GM18951 (cell line): Measurements from ENCODE around the gene SNAP91.
"Not testable (repeated sequence)": the region's sequence is repeated elsewhere in the genome, so short reads cannot be mapped to it uniquely, and the experiment has no call there.

Source experiments
- POLR2A ChIP-seq: IDR thresholded peaks from 4 replicates; pipeline ENCODE4 v1.6.1; 2011; ENCODE audit warnings: mild to moderate bottlenecking; ENCODE audit not compliant: insufficient read length, insufficient read depth; ENCODE audit errors: extremely low read depth
- in situ Hi-C: fragments of 300-500 bp; cut with MboI; formaldehyde crosslinking; loops from one replicate; pipeline ENCODE4 v1.12.0; 2022; ENCODE audit warnings: low sequenced_read_pairs, mixed read lengths, inconsistent platforms; ENCODE audit not compliant: unreplicated experiment

Gene SNAP91

DNA sequence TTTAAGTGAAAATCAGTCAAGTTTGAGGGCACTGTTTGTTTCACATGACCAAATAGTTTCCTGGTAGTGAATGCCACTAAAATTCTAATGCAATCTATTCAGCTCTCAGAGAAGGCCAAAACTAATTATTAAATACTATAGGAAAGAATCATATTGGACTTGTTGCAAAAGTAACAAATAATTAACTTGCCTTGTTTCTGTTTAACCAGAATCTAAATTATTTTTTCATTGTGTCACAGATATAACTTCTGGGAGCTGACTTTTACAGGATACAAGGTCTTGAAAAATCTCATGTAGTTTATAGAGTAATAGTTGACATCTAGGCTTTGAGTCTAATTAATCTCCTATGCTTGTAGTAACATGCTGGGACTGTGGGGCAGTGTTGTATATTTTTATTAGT lies 152.0 kb downstream of the SNAP91 start:
- TF ChIP-seq POLR2A: no peak
- in situ Hi-C loops: no loop called here

DNA sequence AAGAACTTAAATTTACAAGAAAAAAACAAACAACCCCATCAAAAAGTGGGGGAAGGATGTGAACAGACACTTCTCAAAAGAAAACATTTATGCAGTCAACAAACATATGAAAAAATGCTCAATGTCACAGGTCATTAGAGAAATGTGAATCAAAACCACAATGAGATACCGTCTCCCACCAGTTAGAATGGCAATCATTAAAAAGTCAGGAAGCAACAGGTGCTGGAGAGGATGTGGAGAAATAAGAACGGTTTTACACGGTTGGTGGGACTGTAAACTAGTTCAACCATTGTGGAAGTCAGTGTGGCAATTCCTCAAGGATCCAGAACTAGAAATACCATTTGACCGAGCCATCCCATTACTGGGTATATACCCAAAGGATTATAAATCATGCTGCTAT lies 157.2 kb downstream of the SNAP91 start:
- in situ Hi-C loops: not testable (repeated sequence)

DNA sequence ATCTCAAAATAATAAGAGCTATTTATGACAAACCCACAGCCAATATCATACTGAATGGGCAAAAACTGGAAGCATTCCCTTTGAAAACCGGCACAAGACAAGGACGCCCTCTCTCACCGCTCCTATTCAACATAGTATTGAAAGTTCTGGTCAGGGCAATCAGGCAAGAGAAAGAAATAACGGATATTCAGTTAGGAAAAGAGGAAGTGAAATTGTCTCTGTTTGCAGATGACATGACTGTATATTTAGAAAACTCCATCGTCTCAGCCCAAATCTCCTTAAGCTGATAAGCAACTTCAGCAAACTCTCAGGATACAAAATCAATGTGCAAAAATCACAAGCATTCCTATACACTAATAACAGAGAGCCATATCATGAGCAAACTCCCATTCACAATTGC lies 158.4 kb downstream of the SNAP91 start:
- in situ Hi-C loops: not testable (repeated sequence)

DNA sequence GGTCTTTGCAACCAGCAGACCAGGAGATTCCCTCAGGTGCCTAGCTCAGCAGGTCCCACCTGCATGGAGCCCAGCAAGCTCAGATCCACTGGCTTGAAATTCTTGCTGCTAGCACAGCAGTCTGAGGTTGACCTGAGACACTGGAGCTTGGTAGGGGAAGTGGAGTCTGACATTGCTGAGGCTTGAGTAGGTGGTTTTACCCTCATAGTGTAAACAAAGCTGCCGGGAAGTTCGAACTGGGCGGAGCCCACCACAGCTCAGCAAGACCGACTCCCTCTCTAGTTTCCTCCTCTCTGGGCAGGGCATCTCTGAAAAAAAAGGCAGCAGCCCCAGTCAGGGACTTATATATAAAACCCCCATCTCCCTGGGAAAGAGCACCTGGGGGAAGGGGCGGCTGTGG lies 162.3 kb downstream of the SNAP91 start:
- in situ Hi-C loops: no loop called here
- no peak for TF ChIP-seq POLR2A

DNA sequence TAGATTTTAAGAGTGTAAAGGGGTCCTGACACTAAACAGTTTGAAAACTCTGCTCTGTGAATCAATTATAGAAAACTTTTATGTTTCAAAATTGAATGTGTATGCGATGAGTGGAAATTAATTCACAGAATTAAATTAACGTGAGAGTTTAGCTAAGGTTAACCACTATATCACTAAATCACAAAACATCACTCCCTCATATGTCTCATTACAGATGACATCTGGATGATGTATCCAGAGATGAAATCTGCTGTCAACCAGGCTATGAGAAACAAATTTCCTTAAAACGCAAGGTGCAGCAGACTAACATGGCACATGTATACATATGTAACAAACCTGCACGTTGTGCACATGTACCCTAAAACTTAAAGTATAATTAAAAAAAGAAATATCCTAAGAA lies 169.2 kb downstream of the SNAP91 start:
- TF ChIP-seq POLR2A: no peak
- in situ Hi-C loops: no loop called here

DNA sequence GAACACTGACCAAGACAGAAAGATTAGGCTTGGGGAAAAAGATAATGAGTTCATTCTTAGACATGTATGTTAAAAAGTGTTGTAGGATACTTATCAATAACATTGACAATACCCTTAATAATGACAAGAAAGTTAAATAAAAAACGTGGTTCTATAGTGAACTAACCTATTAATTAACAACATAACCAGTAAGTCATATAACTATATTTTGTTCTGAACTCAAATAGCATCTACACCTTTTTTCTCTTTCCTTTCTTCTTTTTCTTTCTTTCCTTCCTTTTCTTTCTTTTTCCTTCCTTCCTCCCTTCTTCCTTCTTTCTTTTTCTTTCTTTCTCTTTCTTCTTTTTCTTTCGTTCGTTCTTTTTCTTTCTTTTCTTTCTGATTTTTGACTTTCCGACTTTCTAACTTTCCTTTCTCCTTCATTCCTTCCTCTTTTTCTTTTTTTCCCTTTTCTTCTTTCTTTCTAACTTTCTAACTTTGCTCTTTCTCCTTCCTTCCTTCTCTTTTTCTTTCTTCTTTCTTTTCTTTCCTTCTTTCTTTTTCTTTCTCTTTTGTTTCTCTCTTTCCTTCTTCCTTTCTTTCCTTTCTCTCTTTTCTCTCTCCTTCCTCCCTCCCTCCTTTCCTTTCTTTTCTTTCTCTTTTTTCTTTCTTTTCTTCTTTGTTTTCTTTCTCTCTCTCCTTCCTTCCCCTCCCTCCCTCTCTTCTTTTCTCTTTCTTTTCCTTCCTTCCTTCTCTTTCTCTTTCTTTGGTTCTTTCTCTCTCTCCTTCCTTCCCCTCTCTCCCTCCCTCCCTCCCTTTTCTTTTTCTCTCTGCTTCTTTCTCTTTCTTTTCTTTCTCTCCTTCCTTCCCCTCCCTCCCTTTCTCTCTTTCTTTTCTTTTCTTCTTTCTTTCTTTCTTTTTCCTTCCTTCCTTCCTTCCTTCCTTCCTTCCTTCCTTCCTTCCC lies 172.0 kb downstream of the SNAP91 start:
- in situ Hi-C loops: no loop called here
- TF ChIP-seq POLR2A: no peak

DNA sequence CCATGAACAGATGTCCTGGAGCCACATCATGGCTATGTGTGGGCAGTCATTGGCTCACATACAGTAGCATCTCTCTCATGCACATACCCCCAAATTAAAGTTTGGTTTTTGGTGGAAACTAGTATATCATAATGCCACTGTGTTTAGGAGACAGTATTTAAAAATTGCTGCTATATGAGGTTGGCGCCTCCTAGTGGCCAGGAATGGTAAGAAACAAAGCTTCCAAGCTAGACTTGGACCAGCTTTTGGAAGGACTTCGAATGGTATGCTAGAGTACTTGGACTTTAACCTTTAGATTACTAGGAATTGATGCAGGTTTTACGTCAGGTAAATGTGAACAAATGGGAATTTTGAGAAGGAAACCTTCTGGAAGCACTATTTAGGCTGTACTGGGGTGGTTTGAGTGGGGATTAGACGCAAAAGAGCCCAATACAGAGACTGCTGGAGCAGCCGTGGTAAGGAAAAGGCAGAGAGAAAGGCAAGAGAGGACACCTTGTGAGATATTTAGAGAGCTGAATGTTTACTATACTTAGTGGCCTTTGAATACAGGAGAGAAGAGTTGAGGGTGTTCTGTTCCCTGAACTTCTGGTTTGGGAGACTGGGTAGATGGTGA lies 172.8 kb downstream of the SNAP91 start:
- in situ Hi-C loops: no loop called here
- TF ChIP-seq POLR2A: no peak

DNA sequence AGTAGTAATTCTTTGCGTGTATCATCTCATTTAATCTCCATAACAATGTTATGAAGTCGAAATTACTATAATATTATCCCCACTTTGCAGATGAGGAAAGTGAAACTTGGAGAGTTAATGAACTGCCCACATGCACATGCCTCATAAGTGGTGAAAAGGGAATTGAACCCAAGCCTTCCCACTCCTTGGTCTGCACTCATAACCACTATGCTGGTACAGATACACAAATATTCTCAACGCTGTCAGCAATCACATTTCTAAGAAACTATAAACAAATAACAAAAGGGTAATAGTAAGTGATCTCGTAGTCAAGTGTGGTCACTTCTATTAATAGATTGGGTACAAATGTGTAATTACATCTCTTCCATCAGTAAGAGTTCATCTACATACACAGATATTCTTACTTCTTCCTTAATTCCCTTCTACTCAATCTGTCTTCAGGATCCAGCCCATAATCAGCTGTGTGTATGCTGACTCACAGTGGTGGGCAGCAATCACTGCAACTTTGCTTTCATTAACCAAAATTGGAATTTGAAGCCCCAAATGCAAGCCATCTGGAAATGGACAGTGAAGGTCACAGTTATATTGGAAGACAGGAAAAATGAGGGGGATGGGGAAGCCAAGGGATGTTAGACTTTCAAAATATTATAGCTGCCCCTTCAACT lies 190.0 kb downstream of the SNAP91 start:
- TF ChIP-seq POLR2A: no peak
- in situ Hi-C loops: loop anchor here (5.0 kb wide), 1 partner anchor 297 kb away; no protein-coding TSS in a partner anchor

DNA sequence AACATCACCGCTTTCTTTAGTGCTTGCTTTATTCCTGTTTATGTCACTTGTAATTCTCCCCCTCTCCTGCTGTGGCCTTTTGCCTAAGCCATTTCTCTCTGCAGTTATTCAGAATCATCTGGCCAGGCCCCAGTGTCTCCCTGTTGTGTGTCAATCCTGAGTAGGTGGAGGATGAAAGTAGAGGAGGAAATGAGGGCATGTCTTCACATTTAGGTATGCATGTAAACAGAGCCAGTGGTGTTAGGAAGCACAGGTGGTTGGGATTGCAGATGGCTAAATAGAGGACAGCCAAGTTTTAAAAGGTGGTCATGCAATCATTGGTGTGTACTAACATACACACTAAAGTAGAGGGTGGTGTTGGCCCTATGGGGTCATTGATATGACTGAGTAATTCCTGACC lies 191.4 kb downstream of the SNAP91 start:
- in situ Hi-C loops: loop anchor here (5.0 kb wide), 1 partner anchor 295 kb away; no protein-coding TSS in a partner anchor
- TF ChIP-seq POLR2A: no peak

DNA sequence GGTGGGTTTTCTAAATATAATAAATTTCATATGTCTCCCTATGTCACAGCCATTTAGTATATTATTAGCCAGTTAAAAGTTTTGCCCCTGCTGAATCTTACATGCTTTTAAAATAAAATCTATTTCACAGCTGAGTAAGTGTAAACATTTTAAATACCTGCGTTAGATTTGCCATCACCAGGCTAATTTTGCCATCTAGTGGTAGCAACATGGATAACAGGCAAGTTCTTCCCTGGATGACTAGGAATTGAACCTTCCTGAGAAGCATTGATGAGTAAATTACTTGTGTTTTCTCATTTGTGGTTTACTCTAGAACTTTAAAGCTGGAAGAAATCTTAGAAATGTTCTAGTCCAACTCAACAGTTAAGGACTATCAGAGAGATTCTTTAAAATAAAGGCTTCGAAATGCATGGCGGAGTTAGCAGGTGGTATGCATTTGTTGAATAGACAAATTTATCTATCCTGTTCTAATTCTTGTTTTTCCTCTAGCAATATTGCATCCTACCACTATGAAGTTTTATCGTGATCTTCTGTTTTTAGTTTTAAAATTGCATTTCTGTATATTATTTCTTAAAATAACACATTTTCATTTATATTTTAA lies 193.9 kb downstream of the SNAP91 start:
- in situ Hi-C loops: loop anchor here (5.0 kb wide), 1 partner anchor 293 kb away; no protein-coding TSS in a partner anchor
- no peak for TF ChIP-seq POLR2A

DNA sequence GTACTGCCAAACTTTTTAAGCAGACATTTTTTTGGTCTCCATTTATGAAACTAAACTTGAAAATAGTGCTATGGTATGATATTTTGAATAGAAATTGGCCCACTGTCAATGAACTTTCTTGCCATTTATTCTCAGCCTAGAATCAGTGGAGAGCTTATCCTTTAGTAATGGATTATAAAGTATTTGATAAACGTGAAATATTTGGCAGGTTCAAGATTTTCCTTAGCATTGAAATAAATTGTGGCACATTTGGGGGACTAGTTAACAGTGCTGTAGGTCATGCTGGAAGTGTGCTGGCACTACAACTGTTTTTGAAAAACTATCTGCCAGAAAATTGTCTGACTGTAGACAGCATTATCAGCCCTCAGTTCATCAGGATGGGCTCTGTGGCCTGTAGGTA lies 194.4 kb downstream of the SNAP91 start:
- in situ Hi-C loops: no loop called here
- no peak for TF ChIP-seq POLR2A

DNA sequence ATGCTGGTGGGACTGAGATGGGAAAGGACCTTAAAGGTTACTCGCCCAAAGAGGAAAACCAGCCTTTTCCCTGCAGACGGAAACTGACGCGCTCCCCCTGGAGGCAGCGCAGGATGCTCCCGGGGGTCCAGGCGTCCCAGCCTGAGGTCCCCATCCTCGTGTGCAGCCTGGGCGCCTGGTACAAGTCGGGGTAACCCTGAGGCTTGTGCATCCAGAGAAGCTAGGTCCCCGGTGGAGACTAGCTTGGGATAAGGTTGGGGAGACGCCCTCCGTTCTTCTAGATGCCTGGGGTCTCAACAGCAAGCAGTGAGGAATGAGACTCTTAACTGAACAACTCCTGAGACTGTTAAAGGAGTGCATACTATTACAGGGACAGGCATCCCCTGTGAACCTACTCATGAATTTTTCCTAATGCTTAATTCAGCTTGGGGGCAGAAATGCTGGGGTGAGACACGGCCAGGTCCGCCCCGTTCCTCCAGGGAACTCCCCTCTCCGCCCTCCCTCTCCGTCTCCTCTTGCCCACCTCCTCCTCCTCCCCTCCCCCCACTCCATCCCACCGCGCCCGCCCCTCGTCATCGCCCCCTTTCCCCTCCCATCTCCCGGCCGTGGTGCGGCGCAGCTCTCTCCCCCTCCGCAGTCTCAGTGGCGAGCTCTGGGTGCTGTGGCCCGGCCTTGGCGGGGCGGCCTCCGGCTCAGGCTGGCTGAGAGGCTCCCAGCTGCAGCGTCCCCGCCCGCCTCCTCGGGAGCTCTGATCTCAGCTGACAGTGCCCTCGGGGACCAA lies 196.8 kb downstream of the SNAP91 start, which contains the start of gene PRSS35:
PRSS35 (plus strand) TSS at position 634 of the 781 bp plus-strand sequence. CDS start 10,908 bp downstream, outside the sequence.
- no peak for TF ChIP-seq POLR2A
- in situ Hi-C loops: no loop called here
